HG03196 (cell line): Measurements from ENCODE around the gene ZNF570.
A peak's percentile ranks its signal among the peaks of the same experiment; 100 is the strongest.

Experiments used
- ATAC-seq: cut with Tn5 transposase; IDR thresholded peaks from one replicate; pipeline ENCODE4 v1.9.1; 2021; ENCODE audit not compliant: unreplicated experiment

ZNF570 gene

DNA sequence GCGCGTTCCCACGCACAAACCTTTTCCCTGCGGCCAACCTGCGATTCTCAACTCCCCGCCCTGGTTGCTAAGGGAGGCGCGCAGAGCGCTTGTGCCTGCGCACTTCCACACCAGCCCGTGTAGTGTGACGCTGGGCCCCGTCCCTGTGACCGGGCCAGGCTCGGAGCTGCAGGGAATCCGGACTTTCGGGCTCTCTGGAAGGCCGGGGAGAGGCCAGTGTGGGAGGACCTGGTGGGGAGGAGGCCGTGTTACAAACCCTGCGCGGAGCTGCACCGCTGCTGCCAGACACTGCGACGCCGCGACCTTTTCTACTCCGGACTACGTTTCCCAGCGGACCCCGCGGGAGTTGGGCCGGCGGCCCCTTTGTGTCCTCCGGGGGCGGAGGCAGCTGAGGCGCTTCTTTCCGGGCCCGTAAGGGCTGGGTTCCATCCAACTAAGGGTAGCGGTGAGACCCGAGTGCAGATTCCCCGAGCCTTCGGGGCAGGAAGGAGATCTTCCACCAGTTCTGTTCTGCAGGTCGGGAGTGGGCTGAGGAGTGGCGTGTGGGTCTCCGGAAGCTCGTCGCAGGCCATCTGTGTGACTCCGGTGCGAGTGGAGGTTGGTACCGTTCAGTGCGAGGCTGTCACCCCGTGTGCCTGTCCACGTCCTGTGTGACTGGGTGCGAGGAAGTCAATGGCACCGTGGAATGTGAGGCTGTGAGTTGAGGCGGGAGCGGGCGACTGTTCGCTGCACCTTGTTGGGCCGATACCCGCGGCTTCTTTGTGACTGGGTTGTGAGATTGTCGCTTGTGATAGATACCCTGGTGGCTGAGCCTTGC lies at the start of gene ZNF570:
Gene ZNF570, plus strand, starts transcription at position 396 of the 817 bp plus-strand sequence. CDS start 999 bp downstream, outside the sequence.
- ATAC-seq, result peak; percentile 52

DNA sequence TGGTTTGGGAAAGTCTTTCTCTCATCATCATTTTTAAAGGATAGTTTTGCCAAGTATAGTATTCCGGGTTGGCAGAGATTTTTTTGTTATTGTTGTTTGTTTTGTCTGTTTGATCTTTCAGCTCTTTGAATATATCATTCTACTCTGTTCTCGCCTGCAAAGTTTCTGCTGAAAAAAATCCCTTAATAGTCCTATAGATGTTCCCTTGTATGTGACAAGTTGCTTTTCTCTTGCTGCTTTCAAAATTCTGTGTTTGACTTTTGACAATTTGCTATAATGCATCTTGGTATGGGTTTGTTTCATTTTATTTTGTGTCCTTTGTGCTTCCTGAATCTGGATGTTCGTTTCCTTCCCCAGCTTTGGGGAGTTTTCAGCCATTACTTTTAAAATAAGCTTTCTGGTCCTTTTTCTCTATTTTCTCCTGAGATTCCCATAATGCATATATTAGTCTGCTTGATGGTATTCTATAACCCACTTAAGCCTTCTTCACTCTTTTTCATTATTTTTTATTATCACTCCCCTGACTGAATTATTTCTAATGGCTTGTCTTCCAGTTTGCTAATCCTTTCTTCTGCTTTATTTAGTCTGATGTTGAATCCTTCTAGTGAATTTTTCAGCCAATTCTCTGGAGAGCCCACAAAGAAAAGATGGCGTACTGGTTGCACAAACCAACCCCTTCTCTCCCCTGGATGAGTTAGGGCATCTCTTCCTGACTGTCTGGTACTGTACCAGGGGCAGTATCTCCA lies 16.5 kb upstream of the ZNF570 start:
- ATAC-seq, result no peak

DNA sequence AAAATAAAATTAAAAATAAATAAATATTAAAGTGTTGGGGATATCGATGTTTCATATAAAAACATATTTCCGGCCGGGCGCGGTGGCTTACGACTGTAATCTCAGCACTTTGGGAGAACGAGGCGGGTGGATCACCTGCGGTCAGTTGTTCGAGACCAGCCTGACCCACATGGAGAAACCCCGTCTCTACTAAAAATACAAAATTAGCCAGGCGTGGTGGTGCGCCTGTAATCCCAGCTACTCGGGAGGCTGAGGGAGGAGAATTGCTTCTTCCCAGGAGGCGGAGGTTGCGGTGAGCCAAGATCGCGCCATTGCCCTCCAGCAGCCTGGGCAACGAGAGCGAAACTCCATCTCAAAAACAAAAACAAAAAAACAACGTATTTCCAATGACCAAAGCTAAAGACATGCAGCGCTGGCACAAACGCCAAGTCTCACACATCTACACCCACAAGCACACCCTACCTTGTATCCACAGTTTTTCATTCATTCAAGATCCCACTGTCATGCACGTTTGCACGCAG lies 2.8 kb upstream of the ZNF570 start:
- no peak for ATAC-seq

DNA sequence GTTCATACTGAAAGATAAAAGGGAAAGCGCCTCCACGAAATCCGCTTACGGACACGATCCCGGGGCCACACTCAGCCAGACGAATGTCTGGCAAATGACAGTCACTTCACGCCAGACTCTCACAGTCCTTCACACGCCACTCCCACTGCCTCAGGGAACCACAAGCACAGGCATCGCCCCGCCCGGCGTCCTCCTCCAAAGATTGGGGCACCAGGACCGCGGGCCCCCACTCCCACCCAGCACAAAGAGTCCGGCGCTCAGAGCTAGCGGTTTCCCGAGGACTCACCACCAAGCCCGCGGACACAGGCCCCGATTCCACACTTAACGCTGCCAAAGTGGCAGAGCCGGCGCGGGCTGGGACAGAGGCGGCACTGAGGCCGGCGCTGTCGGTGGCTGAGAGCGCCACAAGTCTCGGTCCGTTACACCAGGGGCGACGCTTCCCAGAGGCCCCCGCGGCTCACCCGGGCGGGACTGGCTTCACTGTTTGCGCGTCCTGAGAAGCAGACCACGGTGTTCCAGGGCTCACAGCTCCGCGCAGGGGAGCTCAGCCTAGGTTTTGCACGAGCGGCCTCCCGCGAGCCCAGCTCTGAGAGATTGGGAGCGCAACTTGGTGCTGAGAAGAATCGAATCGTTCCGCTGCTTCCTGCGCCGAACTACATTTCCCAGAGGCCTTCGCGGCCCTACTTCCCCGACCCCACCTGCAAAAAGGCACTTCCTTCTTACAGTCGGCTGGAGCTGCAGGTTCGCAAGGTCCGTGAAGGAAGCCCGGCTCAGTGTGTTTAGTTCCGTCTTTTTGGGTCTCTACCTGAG lies 2.2 kb upstream of the ZNF570 start, which contains the start of gene ZNF569:
Gene ZNF569, minus strand, starts transcription at position 647 of the 810 bp plus-strand sequence. CDS start 22,523 bp downstream, outside the sequence.
- peak; percentile 64 for ATAC-seq

DNA sequence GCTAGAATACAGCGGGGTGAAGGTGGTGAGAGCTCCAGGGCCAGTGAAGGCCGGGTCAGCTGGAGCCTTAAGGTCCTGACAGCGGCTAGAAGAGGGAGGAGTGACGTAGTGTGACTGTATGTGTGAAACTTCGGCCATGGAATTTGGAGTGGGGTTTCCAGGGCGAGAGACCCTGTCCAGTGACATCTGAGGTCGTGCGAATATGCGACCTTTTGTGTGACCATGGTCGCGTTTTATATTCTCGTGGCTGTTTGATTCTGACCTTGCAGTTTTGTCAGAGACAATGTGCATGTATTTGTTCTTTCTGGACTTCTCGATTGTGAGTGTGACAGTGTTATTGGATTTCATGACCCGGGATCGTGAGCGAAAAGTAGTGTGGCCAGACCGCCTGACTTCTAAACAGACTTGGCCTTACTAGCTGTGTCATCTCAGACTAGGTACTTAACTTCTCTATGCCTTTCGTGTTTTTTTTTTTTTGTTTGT lies 1.5 kb upstream of the ZNF570 start:
- no peak for ATAC-seq

DNA sequence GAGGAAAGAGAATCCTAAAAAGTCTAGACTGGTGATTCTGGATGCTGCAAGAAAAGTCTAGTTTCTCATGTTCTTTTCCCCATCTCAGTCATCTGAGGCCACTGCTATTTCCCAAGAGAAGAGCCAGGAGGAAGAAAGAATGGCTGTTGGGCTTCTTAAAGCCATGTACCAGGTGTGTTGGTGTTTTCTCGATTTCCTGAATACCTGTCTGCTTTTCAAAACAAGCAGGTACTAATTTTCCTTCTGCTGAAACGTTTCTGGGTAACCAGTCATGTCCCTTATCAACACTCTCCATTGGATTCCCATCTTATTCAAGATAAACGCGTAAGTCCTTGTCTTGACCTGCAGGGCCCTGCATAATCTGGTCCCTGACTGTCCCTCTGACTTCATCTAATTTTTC lies 1.1 kb downstream of the ZNF570 start:
- no peak for ATAC-seq

DNA sequence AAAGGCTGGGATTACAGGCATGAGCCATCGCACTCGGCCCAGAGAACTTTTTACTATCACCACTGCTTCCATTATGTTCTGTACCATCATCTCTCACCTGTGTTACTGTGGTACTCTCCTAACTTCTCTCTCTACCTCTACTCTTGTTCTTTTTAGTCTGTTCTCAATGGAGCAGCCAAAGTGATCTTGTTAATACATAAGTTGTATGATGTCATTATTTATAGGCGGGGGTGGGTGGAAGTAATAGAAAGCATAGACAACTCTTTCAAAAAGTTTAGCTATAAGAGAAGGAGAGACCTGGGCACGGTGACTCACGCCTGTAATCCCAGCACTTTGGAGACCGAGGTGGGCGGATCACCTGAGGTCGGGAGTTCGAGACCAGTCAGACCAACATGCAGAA lies 3.0 kb downstream of the ZNF570 start:
- ATAC-seq, result no peak

DNA sequence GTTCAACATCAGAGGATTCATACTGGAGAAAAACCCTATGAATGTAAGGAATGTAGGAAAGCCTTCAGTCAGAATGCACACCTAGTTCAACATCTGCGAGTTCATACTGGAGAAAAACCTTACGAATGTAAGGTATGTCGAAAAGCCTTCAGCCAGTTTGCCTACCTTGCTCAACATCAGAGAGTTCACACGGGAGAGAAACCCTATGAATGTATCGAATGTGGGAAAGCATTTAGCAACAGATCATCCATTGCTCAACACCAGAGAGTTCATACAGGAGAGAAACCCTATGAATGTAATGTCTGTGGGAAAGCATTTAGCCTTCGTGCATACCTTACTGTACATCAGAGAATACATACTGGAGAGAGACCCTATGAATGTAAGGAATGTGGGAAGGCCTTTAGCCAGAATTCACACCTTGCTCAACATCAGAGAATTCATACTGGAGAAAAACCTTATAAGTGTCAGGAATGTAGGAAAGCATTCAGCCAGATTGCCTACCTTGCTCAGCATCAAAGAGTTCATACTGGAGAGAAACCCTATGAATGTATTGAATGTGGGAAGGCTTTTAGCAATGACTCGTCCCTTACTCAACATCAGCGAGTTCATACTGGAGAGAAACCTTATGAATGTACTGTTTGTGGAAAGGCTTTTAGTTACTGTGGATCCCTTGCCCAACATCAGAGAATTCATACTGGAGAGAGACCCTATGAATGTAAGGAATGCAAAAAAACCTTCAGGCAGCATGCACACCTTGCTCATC lies 15.4 kb downstream of the ZNF570 start:
- no peak for ATAC-seq

DNA sequence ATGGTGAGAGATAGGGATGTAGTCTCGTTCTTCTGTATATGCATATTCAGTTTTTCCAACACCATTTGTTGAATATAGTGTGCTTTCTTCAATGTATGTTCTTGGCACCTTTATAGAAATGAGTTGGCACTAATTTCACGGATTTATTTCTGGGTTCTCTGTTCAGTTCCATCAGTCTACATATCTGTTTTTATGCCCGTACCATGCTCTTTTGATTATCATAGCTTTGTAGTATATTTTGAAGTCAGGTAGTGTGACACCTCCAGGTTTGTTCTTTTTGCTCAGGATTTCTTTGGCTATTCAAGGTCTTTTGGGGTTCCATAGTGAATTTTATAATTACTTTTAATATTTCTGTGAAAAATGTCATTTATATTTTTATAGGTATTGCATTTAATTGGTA lies 23.1 kb downstream of the ZNF570 start:
- ATAC-seq, result no peak

DNA sequence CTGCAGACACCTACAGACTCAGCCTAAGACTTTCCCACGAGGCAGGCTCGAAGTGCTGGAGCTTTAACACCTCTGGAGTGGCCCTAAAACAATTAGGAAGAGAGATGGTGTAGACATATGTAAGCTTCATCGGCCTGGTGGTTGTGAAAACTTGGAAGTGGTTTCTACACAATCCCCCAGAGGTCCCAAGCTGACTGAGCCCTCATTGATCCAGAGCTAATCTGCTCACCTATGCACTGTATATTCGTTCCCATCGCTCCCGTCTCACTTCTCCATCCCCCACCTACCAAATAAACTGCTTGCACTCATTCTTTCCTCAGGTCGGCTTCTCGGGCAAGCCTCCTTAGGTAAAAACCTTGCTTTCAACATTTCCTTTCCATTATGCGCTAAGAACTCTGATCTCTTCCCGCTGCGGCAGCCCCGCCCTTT lies 36.8 kb downstream of the ZNF570 start:
- no peak for ATAC-seq

DNA sequence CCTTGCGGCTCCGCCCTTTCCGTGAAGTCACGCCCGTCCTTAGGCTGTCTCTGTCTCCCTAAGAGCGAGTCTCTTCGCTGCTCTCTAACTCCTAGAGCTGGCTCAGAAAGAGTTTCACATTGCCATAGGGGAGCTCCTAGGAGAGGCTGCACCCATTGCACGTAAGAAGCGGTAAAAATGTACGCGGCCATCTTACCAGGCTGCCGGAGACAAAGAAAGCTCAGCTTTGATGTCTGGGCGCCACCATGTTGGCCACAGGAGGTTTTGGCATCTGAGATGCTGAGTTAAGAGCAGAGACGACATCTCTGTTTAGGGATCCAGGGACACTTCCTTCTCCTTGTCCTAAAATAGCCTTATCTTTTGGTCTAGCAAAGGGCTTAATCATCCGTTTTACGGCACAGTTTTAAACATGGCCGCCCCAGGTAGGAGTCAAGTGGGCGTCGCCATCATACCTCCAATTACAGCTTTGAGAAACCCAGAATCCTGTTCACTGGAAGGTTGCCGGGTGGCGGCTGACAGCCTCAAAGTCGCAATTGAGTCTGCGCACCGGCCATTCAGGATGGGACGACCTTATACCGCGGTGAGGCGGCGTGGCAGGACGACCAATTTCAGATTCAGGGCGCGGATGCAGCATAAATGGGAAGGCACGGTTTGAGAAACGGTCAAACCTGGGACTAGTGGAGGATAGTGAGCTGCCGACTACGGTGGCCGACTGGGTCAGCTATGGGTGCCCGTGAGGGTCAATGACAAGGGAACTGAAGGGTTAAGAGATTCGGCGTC lies 37.4 kb downstream of the ZNF570 start, which contains the start of gene ZNF793:
Gene ZNF793, plus strand, starts transcription at position 553 of the 780 bp plus-strand sequence. CDS start 16,501 bp downstream, outside the sequence.
- no peak for ATAC-seq

DNA sequence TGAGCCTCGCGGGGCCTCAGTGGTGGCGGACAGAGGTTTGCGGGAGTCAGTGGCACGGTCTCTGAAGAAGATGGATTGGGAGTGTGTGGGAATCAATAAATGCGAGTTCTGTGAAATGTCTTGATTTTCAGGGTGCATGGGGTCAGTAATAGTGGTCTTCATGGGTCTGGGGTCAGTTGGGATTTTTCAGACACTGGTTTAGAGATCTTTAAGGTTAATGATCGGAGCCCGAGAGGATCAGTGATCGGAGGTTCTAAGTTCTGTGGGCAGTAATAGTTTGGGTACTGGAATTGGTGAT lies 38.0 kb downstream of the ZNF570 start:
- ATAC-seq, result no peak

DNA sequence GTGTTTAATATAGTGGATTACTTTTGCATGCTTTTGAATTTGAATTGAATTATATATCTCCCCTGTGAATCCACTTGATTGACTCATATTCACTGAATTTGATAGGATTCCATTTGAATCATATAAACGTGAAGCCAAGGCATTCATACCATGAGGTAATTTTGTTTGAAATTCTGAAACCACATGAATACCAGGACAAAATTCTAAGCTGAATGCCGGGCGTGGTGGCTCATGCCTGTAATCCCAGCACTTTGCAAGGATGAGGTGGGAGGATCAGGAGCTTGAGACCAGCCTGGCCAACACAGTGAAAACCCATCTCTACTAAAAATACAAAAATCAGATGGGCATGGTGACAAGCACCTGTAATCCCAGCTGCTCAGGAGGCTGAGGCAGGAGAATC lies 42.0 kb downstream of the ZNF570 start:
- ATAC-seq, result no peak

DNA sequence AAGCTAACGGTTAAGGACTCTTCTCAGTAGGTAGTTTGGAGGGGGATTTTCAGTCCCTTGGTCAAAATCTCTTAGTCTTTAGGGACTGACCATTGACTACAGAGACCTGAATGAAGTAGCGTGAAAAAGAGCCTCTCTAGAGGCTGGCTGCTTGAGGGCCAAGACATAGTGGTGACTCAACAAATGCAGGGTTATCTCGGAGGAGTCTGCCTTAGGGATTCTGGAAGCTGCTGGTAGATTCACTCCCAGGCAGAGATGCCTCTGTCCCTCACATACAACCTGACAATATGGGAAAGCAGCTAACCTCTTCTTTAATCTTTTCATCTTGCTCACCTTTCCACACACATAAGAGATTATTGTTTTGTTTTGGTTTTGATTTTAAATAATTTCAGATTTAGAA lies 42.7 kb downstream of the ZNF570 start:
- no peak for ATAC-seq

DNA sequence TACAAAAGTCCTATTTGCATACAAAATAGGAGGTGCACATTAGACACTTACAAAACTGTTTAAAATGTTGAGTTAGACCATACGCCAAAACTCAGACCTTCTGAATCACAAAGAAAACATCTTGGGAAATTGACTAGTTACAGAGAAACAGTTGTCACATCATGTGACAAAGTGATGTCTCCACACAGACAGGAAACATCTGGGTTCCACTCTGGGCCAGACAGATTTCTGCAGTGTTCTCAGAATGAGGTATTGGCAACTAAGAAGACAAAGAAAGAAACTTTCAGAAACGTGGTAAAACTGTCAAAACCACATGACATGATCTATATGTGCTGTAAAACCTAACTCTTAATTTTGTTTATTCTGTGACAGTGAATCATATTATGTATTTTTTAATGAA lies 44.2 kb downstream of the ZNF570 start:
- ATAC-seq, result no peak

DNA sequence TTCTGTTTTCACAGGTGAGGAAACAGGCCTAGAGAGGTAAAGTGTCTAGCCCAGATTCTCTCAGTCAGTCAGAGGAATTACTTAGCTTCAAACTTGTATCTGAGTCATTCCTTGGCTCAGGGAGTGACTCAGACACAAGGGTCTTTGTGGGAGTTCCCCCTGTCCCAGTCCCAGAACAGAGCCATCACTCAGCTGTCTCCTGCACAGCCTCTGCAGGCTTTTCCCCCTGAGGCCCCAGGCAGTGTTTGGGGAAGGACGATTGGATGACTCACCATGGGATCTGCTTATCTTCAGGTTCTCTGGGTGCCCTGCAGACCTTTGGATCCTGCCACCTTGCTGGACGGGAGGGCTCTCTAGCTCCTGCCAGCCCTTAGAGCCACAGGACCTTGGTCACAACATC lies 50.7 kb downstream of the ZNF570 start:
- no peak for ATAC-seq

DNA sequence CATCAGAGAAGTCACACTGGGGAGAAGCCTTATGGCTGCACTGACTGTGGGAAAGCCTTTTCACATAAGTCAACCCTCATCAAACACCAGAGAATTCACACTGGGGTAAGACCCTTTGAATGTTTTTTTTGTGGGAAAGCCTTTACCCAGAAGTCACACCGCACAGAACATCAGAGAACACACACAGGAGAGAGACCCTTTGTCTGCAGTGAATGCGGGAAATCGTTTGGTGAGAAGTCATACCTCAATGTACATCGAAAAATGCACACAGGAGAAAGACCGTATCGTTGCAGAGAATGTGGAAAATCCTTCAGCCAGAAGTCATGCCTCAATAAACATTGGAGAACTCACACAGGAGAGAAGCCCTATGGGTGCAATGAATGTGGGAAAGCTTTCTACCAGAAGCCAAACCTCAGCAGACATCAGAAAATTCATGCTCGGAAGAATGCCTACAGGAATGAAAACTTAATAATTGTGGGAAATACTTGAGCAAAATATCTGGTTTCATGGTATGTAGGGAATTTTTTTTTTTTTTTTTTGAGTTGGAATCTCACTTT lies 68.3 kb downstream of the ZNF570 start:
- ATAC-seq, result no peak
